ENCODE measurements around the gene TPM1.

DNA sequence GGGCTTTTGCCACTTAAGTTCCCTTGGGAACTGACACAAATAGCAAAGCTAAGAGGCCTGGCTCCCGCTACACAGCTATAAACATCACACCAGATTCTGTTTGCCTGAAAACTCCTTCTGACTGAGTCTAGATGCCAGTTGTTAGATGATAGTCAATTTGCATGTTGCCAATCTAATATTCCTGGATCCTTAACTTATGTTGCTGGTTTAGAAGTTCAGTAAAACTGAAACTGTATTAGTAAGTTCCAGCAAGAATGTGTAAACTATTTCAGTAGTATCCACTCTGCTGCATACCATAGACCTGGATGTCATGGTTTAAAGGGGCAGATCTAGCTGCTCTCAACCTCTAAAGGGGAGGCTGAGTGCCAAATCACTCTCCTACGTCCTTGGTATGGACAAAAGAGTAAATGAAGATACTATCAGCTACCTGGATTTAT is 52.0 kb downstream of the TPM1 start:
- TF ChIP-seq MXI1 (IDR thresholded peaks at IDR 0.05; ENCODE audit: borderline replicate concordance, low read depth, low read length), result no peak
- TF ChIP-seq POLR2A (IDR thresholded peaks at IDR 0.05; ENCODE audit: low read depth, low read length), result no peak; the same call in 1 of the 2 replicates
- TF ChIP-seq MAZ (IDR thresholded peaks at IDR 0.05; ENCODE audit: borderline replicate concordance, low read depth, low read length), result no peak
- TF ChIP-seq, protein P1, sequence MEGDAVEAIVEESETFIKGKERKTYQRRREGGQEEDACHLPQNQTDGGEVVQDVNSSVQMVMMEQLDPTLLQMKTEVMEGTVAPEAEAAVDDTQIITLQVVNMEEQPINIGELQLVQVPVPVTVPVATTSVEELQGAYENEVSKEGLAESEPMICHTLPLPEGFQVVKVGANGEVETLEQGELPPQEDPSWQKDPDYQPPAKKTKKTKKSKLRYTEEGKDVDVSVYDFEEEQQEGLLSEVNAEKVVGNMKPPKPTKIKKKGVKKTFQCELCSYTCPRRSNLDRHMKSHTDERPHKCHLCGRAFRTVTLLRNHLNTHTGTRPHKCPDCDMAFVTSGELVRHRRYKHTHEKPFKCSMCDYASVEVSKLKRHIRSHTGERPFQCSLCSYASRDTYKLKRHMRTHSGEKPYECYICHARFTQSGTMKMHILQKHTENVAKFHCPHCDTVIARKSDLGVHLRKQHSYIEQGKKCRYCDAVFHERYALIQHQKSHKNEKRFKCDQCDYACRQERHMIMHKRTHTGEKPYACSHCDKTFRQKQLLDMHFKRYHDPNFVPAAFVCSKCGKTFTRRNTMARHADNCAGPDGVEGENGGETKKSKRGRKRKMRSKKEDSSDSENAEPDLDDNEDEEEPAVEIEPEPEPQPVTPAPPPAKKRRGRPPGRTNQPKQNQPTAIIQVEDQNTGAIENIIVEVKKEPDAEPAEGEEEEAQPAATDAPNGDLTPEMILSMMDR (conservative IDR thresholded peaks at IDR 0.05; ENCODE audit: low read depth, low read length), result no peak
- TF ChIP-seq RFX5 (IDR thresholded peaks at IDR 0.05; ENCODE audit: low read depth, low read length), result no peak
